ENCODE measurements around the gene ITGA2.

- TF ChIP-seq POLR2AphosphoS5 (IDR thresholded peaks at IDR 0.05) (no peak), CTCF (IDR thresholded peaks at IDR 0.05) (no peak)
These were observed 66.2 kb downstream of the ITGA2 start for GRCh38 chr5:53055365-53055764.
